GM12878 (cell line): ENCODE measurements around the gene MYBBP1A. TPM values are rescaled to one million over a fixed set of nuclear protein-coding genes. Genes with fewer than 3 reads are reported as not detected.

Experiments used
- ATAC-seq: fragments of 200-7000 bp; cut with Tn5 transposase; 3 replicates; pipeline ENCODE4 v1.9.1; 2020; ENCODE audit warnings: mild to moderate bottlenecking, moderate library complexity
- BruUV-seq: library from RNA; stranded (reverse); fragments of 400-500 nt; replicated peaks from 2 replicates; lab custom pipeline; 2021; lab: Mats Ljungman, UMichigan
- CTCF ChIA-PET: fragments of 300-600 bp; sonication (Branson Sonifier 250); formaldehyde crosslinking; extraction: SDS; loops from one replicate; lab custom pipeline; 2021; ENCODE audit warnings: inconsistent platforms; lab: Yijun Ruan, JAX
- POLR2A ChIA-PET: fragments of 350-600 bp; formaldehyde crosslinking; extraction: SDS; loops from one replicate; lab custom pipeline; 2021; ENCODE audit warnings: inconsistent platforms; lab: Charles Lee
- RAD21 ChIA-PET: fragments of 300-600 bp; sonication (Branson Sonifier 250); formaldehyde crosslinking; loops from one replicate; lab custom pipeline; 2023; ENCODE audit warnings: antibody characterized with exemption; ENCODE audit not compliant: unreplicated experiment; lab: Charles Lee
- SMC1A ChIA-PET: fragments of 300-600 bp; sonication (Branson Sonifier 250); formaldehyde crosslinking; loops from one replicate; lab custom pipeline; 2023; ENCODE audit not compliant: unreplicated experiment, uncharacterized antibody; lab: Charles Lee
- DNase-seq: peaks from one replicate; pipeline ENCODE4 v3.0.0-alpha.2; 2011; ENCODE audit warnings: low read depth, low spot score
- FAIRE-seq: peaks from 3 replicates; lab custom pipeline; 2011; peaks lifted over from hg19 to GRCh38; lab: Jason Lieb, UNC
- H2AFZ ChIP-seq: 2 replicates; pipeline ENCODE4 v1.6.0; 2011; ENCODE audit warnings: low read depth, low read length, control low read depth; ENCODE audit not compliant: control insufficient read depth
- H3K27ac ChIP-seq: 2 replicates; pipeline ENCODE4 v1.5.1; 2011; ENCODE audit warnings: control low read depth; ENCODE audit not compliant: control insufficient read depth, insufficient read depth
- H3K27me3 ChIP-seq, 2 experiments: replicated peaks in 1 of 2; 2 replicates each; pipeline versions ENCODE4 v1.6.0 to v1.6.1; 2011; ENCODE audit warnings: low read length in 1 of 2; ENCODE audit not compliant: control insufficient read depth in 2 of 2, insufficient read depth in 2 of 2
- H3K36me3 ChIP-seq, 2 experiments: 2 replicates each; pipeline ENCODE4 v1.5.1; 2011; ENCODE audit warnings: low read length in 1 of 2; ENCODE audit not compliant: control insufficient read depth in 2 of 2, insufficient read depth in 2 of 2
- H3K4me1 ChIP-seq: 2 replicates; pipeline ENCODE4 v1.6.1; 2011; ENCODE audit warnings: mild to moderate bottlenecking, low read length, moderate library complexity, mixed read lengths; ENCODE audit not compliant: control insufficient read depth, insufficient read depth
- H3K4me2 ChIP-seq: 2 replicates; pipeline ENCODE4 v1.6.0; 2011; ENCODE audit warnings: control low read depth; ENCODE audit not compliant: control insufficient read depth, insufficient read depth
- H3K4me3 ChIP-seq: fragments of 200-600 bp; sonication (generic); 2 replicates; pipeline ENCODE4 v1.5.1; 2016
- H3K79me2 ChIP-seq: 2 replicates; pipeline ENCODE4 v1.6.0; 2011; ENCODE audit warnings: low read length; ENCODE audit not compliant: control insufficient read depth, insufficient read depth
- H3K9ac ChIP-seq: 2 replicates; pipeline ENCODE4 v1.8.0; 2011; ENCODE audit warnings: low read length, control low read depth, mixed read lengths; ENCODE audit not compliant: control insufficient read depth, insufficient read depth
- H3K9me3 ChIP-seq: replicated peaks from 3 replicates; pipeline ENCODE4 v1.5.1; 2011; ENCODE audit warnings: mild to moderate bottlenecking, low read length; ENCODE audit not compliant: control insufficient read depth, insufficient read depth
- H4K20me1 ChIP-seq: 2 replicates; pipeline ENCODE4 v1.6.0; 2011; ENCODE audit not compliant: control insufficient read depth, insufficient read depth
- CHD2 ChIP-seq: IDR thresholded peaks from 2 replicates; pipeline ENCODE4 v1.6.1; 2011; ENCODE audit warnings: low read depth, low read length, improper control_type of control experiment, borderline replicate concordance
- E4F1 ChIP-seq: fragments of 450-650 bp; IDR thresholded peaks from 2 replicates; pipeline ENCODE4 v1.6.1; 2018; ENCODE audit warnings: borderline replicate concordance, mild to moderate bottlenecking; ENCODE audit not compliant: partially characterized antibody
- GABPA ChIP-seq: IDR thresholded peaks from 2 replicates; pipeline ENCODE4 v1.6.1; 2014; ENCODE audit warnings: antibody characterized with exemption, low read depth, mild to moderate bottlenecking, inconsistent platforms
- MYB ChIP-seq: fragments of 150-350 bp; IDR thresholded peaks from 2 replicates; pipeline ENCODE4 v1.6.1; 2014; ENCODE audit warnings: mild to moderate bottlenecking, low read depth, low read length, borderline replicate concordance
- NBN ChIP-seq: fragments of 450-650 bp; IDR thresholded peaks from 2 replicates; pipeline ENCODE4 v1.6.1; 2016
- NFYA ChIP-seq: IDR thresholded peaks from 2 replicates; pipeline ENCODE4 v1.6.1; 2011; ENCODE audit warnings: low read depth, mild to moderate bottlenecking, low read length, improper control_type of control experiment, borderline replicate concordance
- RAD21 ChIP-seq: IDR thresholded peaks from 2 replicates; pipeline ENCODE4 v1.6.1; 2011; ENCODE audit warnings: mild to moderate bottlenecking, low read depth, low read length, moderate library complexity; ENCODE audit not compliant: insufficient read depth
- SIN3A ChIP-seq: IDR thresholded peaks from 2 replicates; pipeline ENCODE4 v1.6.1; 2012; ENCODE audit warnings: low read depth, low read length, improper control_type of control experiment
- SMAD5 ChIP-seq: IDR thresholded peaks from 2 replicates; pipeline ENCODE4 v1.6.1; 2016; ENCODE audit warnings: antibody characterized with exemption, low read depth
- SPI1 ChIP-seq: IDR thresholded peaks from 2 replicates; pipeline ENCODE4 v1.6.1; 2011; ENCODE audit warnings: low read depth, mild to moderate bottlenecking, low read length, moderate library complexity, borderline replicate concordance; ENCODE audit not compliant: insufficient read depth
- SREBF2 ChIP-seq: IDR thresholded peaks from 2 replicates; pipeline ENCODE4 v1.6.1; 2012; ENCODE audit warnings: mild to moderate bottlenecking, low read length
- ZBED1 ChIP-seq: IDR thresholded peaks from 2 replicates; pipeline ENCODE4 v1.6.1; 2016; ENCODE audit warnings: borderline replicate concordance
- WGBS: methylation state at CpG from one replicate; pipeline ENCODE4 v1.1.6; 2016; ENCODE audit warnings: low lambda C conversion rate; ENCODE audit not compliant: insufficient replicate concordance, insufficient coverage; ENCODE audit errors: missing lambda C conversion rate; 5-methylcytosine and 5-hydroxymethylcytosine counted together
- in situ Hi-C: fragments of 300-500 bp; cut with MboI; formaldehyde crosslinking; loops from 9 replicates; pipeline ENCODE4 v1.14.3; 2018; ENCODE audit warnings: mixed read lengths
- intact Hi-C: fragments of 100-400 bp; cut with micrococcal nuclease; formaldehyde crosslinking; loops from one replicate; pipeline ENCODE4 v1.14.2; 2022; ENCODE audit not compliant: unreplicated experiment
- polyA plus RNA-seq, 11 experiments: library from polyadenylated mRNA; depleted of rRNA in 4 of 11; unstranded in 6 of 11; stranded (reverse) in 5 of 11; fragments of >200 nt; fragmentation: Nextera tagmentation in 4 of 11; fragmentation: Illumina TruSeq in 1 of 11; extraction: Ambion mirVana in 4 of 11; extraction: Trizol in 1 of 11; gene quantifications; 1 replicate in 1 of 11; 2 replicates in 10 of 11; pipeline versions ENCODE4 v1.2.1 to v1.2.3, GENCODE V29; 2011 to 2016; ENCODE audit warnings: inconsistent platforms in 2 of 11, missing spikeins in 2 of 11, low read depth in 1 of 11
- total RNA-seq, 4 experiments: library from RNA; depleted of rRNA in 3 of 4; stranded (reverse); fragments of >200 nt in 3 of 4; fragmentation: Illumina TruSeq in 1 of 4; extraction: Trizol in 1 of 4; gene quantifications; 2 replicates each; pipeline versions ENCODE4 v1.2.1 to v1.2.3, GENCODE V29; 2013 to 2021
- TF ChIP-seq, protein P1 (sequence below): fragments of 450-650 bp; IDR thresholded peaks from 2 replicates; pipeline ENCODE4 v1.6.1; 2018; ENCODE audit warnings: mild to moderate bottlenecking, low read depth, moderate library complexity; ENCODE audit not compliant: partially characterized antibody
- TF ChIP-seq, protein P2 (sequence below): fragments of 450-650 bp; IDR thresholded peaks from 2 replicates; pipeline ENCODE4 v1.6.1; 2017; ENCODE audit warnings: mild to moderate bottlenecking, low read depth, inconsistent platforms; ENCODE audit not compliant: poor library complexity, severe bottlenecking

The MYBBP1A gene
- total and polyA plus RNA-seq, 10 of the 15 experiments (the other 5 are each of a cell fraction or from before 2014, with no cell fraction given), result 2.5 to 121 (median 71.6) TPM

DNA sequence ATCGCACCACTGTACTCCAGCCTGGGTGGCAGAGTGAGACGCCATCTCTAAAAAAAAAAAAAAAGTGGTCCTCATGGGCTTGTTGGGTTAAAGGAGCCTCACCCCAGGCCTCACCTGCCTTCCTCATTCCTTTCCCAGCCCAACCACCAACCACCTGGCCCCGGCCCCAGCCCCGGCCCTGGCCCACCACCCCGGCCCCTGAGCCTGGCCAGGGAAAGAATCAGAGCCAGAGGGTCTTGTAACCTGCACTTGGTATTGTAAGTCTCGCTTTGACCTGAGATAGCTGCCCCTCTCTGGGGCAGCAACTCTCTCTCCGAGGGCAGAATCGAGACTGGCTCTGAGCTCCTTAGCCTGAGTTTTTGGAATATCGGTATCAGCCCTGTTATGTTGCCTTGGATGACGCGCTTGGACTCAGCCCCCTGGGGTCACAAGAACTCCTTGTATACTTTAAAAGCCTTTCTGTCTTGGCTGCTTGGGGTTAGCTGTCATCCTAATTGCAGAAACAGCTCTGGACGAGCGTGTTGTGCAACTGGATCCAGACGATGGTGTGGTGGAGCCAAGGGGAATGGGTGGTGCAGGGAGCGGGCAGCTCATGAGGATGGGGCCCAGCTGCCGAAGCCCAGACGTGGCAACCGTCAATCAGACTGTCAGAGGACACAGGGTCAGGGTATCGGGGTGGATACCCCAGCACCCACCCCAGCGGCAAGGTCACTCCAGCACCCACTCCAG is 43.8 kb upstream of the MYBBP1A start:
- Histone ChIP-seq H3K27me3 (no peaks in the 10 kb centered on the region; a peak in 3 of 4 replicates), H2AFZ (no peak overlapping the region), H3K9me3 (no peaks in the 10 kb centered on the region), H3K27ac (no peak overlapping the region), H3K4me1 (no peaks in the 10 kb centered on the region), H3K4me3 (no peak overlapping the region), H4K20me1 (no peaks in the 10 kb centered on the region), H3K4me2 (no peak overlapping the region), H3K36me3 (no peaks in the 10 kb centered on the region), H3K9ac (no peak overlapping the region), H3K79me2 (no peaks in the 10 kb centered on the region)
- WGBS, result 39% methylated on average over 18 of the region's 20 CpGs
- ATAC-seq, result no peak
- ChIA-PET SMC1A (interaction anchor here (1.4 kb wide), 1 partner anchor 32 kb away, joined by 3 read pairs; no protein-coding TSS in a partner anchor), CTCF (interaction anchor here (0.5 to 3.2 kb wide), 3 partner anchors 28 to 266 kb away, joined by 3 to 10 read pairs (median 3); no protein-coding TSS in a partner anchor), RAD21 (no interaction called here), POLR2A (no interaction called here)
- no TSS peak for BruUV-seq
- no peak for FAIRE-seq
- TF ChIP-seq SIN3A, result no peak
- TF ChIP-seq, protein P1, sequence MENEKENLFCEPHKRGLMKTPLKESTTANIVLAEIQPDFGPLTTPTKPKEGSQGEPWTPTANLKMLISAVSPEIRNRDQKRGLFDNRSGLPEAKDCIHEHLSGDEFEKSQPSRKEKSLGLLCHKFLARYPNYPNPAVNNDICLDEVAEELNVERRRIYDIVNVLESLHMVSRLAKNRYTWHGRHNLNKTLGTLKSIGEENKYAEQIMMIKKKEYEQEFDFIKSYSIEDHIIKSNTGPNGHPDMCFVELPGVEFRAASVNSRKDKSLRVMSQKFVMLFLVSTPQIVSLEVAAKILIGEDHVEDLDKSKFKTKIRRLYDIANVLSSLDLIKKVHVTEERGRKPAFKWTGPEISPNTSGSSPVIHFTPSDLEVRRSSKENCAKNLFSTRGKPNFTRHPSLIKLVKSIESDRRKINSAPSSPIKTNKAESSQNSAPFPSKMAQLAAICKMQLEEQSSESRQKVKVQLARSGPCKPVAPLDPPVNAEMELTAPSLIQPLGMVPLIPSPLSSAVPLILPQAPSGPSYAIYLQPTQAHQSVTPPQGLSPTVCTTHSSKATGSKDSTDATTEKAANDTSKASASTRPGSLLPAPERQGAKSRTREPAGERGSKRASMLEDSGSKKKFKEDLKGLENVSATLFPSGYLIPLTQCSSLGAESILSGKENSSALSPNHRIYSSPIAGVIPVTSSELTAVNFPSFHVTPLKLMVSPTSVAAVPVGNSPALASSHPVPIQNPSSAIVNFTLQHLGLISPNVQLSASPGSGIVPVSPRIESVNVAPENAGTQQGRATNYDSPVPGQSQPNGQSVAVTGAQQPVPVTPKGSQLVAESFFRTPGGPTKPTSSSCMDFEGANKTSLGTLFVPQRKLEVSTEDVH, result no peak
- no peak for TF ChIP-seq MYB
- no peak for TF ChIP-seq CHD2
- no peak for TF ChIP-seq SPI1
- no peak for TF ChIP-seq SMAD5
- TF ChIP-seq GABPA, result no peak
- no peak for TF ChIP-seq NFYA
- TF ChIP-seq ZBED1, result no peak
- no peak for TF ChIP-seq E4F1
- TF ChIP-seq, protein P2, sequence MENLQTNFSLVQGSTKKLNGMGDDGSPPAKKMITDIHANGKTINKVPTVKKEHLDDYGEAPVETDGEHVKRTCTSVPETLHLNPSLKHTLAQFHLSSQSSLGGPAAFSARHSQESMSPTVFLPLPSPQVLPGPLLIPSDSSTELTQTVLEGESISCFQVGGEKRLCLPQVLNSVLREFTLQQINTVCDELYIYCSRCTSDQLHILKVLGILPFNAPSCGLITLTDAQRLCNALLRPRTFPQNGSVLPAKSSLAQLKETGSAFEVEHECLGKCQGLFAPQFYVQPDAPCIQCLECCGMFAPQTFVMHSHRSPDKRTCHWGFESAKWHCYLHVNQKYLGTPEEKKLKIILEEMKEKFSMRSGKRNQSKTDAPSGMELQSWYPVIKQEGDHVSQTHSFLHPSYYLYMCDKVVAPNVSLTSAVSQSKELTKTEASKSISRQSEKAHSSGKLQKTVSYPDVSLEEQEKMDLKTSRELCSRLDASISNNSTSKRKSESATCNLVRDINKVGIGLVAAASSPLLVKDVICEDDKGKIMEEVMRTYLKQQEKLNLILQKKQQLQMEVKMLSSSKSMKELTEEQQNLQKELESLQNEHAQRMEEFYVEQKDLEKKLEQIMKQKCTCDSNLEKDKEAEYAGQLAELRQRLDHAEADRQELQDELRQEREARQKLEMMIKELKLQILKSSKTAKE, result no peak
- no peak for TF ChIP-seq RAD21
- TF ChIP-seq NBN, result no peak
- no peak for TF ChIP-seq SREBF2
- in situ Hi-C loops (no loop called here), intact Hi-C loops (no loop called here)
- DNase-seq, result no peak
